GM21423 (cell line): ENCODE measurements around the gene BCL6B.
"Not testable (repeated sequence)": the region's sequence is repeated elsewhere in the genome, so short reads cannot be mapped to it uniquely, and the experiment has no call there.

Experiments used
- ATAC-seq: cut with Tn5 transposase; IDR thresholded peaks from one replicate; pipeline ENCODE4 v1.9.1; 2021; ENCODE audit warnings: mild to moderate bottlenecking, moderate library complexity; ENCODE audit not compliant: unreplicated experiment

The BCL6B gene

DNA sequence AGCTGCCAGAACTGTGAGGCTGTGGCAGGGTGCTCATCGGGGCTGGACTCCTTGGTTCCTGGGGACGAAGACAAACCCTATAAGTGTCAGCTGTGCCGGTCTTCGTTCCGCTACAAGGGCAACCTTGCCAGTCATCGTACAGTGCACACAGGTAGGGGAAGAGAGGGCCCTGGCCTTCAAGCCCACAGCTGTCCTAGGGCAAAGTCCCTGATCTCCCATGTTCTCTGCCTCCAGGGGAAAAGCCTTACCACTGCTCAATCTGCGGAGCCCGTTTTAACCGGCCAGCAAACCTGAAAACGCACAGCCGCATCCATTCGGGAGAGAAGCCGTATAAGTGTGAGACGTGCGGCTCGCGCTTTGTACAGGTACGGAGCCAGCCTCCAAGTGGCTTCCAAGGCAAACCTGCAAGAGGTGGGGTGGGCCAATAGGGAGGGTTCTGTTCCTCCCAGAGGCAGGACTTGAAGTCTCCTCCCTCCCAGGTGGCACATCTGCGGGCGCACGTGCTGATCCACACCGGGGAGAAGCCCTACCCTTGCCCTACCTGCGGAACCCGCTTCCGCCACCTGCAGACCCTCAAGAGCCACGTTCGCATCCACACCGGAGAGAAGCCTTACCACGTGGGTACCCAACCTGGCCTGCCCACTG lies 3.7 kb downstream of the BCL6B start:
- no peak for ATAC-seq

DNA sequence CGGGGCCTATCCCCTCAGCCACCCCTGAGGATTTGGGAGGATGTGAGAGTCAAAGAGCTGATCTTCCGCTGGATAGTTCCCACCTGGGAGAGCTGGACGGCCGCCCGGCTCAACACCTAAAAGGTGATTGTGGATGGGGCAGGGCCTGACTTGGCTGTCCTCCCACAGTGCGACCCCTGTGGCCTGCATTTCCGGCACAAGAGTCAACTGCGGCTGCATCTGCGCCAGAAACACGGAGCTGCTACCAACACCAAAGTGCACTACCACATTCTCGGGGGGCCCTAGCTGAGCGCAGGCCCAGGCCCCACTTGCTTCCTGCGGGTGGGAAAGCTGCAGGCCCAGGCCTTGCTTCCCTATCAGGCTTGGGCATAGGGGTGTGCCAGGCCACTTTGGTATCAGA lies 4.5 kb downstream of the BCL6B start:
- no peak for ATAC-seq

- ATAC-seq, result no peak
Measured at GRCh38 chr17:7029096-7029495, 6.2 kb downstream of the BCL6B start.

GRCh38 chr17:7029659-7030058 lies 6.8 kb downstream of the BCL6B start:
- ATAC-seq, result no peak

GRCh38 chr17:7034955-7035590 lies 12.2 kb downstream of the BCL6B start:
- peak; percentile 19 for ATAC-seq

DNA sequence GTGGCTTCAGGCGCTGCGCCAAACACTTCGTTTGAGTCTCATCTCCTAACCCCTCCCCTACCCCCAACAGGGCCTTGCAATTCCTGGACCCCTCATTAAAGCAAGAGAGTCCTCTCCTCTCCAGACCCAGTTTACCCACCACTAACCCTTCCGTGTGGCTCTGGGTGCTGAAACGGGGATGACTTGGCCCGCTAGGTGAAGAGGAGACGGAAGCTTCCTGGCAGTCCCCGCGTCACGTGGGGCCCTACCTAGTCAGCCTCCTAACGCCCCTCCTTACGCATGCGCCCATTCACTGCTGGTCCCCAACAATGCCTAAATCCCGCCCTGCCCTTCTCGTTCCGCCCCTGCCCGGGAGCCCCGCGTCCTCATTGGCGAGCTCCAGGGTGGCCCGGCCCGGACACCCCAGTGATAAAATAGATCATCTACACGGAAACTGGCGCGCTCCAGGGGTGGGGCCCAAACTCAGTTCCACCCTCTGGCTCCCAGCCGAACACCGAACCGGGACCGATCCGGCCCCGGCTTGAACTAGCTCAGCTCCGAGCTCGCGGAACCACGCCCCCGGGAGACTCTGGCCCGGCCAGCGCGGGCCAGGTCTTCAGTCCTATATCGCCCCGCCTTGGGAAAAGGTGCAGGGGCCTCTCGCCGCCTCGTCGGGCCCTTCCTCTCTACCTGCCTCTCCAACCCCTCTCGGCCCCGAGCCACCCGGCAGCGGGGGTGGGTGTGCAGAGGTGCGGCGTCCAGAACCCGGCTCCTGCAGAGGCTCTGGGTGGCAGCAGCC lies 12.9 kb downstream of the BCL6B start, which contains the start of gene SLC16A13:
SLC16A13 (plus strand) TSS at position 425 of the 778 bp plus-strand sequence. CDS start 368 bp downstream, outside the sequence.
- ATAC-seq, result peak; percentile 89

GRCh38 chr17:7038025-7038862 lies 15.4 kb downstream of the BCL6B start:
- no peak for ATAC-seq

- no peak for ATAC-seq
Measured at GRCh38 chr17:7039832-7040231, 17.0 kb downstream of the BCL6B start.

GRCh38 chr17:7041607-7042500 lies 19.0 kb downstream of the BCL6B start:
- no peak for ATAC-seq

- no peak for ATAC-seq
Measured at GRCh38 chr17:7042501-7043181, 19.8 kb downstream of the BCL6B start.

GRCh38 chr17:7043182-7043496 lies 20.3 kb downstream of the BCL6B start:
- ATAC-seq, result no peak

DNA sequence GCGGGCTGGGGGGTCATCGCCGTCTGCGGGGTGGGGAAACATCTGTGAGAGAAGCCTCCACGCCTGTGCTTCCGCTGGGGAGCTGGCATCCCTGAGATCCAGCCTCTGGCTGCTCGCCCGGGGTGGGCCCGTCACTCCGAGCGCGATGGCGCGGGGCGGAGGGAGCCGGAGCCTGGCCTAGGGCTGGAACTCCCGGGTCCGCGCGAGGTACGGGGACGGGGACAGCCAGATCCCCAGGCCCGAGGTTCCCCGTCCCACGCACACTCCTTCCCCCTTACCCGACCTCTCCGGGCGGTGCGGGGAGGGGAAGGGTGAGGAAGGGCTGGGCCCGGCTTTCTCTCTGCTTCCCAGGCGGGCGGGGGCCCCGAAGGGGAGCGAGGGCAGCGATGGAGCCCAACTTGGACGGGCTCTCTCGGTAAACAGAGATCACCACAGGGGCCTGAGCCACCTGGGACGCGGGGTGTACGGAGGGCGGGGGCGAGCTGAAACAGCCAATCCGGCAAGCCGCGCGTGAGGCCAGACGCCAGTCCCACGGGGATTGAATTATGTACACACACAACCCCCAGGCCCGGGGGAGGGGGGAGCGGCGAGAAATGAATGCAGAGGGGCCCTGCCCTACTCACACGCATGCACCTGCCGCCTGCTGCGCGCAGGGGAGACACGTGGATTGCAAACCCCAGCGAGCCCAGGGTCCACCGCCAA lies 20.8 kb downstream of the BCL6B start, which contains the start of gene SLC16A11:
SLC16A11 (minus strand) TSS at position 596 of the 702 bp plus-strand sequence; CDS start at position 17, 579 bp downstream.
- ATAC-seq, result no peak

- no peak for ATAC-seq
Measured at GRCh38 chr17:7045492-7046126, 22.8 kb downstream of the BCL6B start.

DNA sequence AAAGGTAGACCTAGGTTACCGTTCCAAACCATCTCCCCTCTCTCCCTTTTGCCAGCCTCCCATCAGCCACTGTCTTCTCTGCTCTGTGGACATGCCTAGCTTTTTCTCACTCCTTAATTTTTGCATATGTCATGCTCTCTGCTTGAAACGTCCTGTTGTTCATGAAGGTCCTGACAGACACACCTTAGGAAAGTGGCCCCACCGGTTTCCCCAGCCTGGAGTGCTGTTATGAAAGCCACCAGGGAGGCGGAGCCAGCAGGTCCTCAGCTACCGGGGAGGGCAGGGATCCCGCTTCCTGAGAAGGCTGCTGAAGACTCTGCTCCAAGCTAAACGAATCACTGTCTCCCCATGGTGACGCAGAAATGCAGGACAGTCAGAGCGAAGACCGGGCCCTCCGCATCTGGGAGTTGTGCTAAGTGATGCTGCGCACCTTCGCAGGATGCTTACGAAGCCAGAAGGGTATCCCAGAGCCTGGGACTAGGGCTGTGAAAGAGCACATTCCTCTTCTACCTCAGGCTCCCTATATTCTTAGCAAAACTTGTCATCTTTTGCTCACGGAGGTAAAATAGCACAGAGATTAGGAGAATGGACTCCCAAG lies 23.4 kb downstream of the BCL6B start:
- no peak for ATAC-seq

- not testable (repeated sequence) for ATAC-seq
Measured at GRCh38 chr17:7046725-7047397, 24.0 kb downstream of the BCL6B start.

DNA sequence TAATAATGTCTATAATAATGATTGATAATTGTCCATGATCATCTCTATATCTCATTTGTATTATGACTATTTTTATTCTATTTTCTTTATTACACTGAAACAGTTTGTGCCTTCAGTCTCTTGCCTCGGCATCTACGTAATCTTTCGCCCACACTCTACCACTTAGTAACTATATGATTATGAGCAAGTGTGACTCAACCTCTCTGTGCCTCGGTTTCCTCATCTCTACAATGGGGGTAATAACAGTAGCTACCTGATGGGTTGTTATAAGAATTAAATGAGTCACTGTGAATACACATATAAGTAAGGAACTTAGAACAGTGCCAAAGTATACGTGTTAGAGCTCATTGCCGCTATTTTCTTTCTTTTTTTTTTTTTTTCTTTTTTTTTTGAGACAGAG lies 24.7 kb downstream of the BCL6B start:
- ATAC-seq, result no peak

- ATAC-seq, result no peak
Measured at GRCh38 chr17:7048968-7049367, 26.1 kb downstream of the BCL6B start.
